Stimulated activated CD4-positive, alpha-beta T cell treated with anti-CD3 and anti-CD28 coated beads, Interleukin-12 subunit alpha, Interleukin-12 subunit beta, amount 100 ng/mL, for 4 hours (primary cell): Measurements from ENCODE around the gene PIP5K1C.

Source experiments
- DNase-seq: peaks from one replicate; pipeline ENCODE4 v3.0.0-alpha.2; 2020

Gene PIP5K1C

DNA sequence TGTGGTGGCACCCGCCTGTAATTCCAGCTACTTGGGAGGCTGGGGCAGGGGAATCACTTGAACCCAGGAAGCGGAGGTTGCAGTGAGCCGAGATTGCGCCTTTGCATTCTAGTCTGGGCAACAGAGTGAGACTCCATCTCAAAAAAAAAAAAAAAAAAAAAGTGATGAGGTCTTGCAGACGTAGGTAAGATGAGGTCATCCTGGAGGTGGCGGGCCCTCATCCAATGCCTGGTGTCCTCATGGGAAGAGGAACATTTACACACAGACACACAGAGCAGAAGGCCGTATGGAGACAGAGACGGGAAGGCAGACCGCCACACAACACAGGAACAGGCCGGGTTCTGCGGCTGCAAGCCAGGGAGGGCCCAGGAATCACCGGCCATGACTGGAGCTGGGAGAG is 78.0 kb downstream of the PIP5K1C start:
- no peak for DNase-seq

DNA sequence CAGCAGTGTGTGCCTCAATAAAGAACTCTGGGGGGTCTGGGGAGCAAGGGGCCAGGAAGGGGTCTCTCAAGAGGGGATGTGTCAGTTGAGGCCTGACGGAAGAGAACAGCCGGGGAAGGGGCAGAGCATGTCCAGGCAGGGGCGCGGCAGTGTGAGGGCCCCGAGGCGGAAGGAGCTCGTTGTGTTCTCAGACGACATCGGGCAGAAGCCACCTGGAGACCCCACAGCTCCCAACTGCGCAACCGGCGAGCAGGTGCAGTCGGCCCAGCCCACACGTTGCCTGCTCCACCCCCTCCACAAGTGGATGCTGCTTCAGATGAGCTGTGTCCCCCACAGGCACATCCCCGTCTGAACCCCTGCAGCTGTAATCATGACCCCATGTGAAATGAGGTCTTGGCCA is 78.6 kb downstream of the PIP5K1C start:
- no peak for DNase-seq

DNA sequence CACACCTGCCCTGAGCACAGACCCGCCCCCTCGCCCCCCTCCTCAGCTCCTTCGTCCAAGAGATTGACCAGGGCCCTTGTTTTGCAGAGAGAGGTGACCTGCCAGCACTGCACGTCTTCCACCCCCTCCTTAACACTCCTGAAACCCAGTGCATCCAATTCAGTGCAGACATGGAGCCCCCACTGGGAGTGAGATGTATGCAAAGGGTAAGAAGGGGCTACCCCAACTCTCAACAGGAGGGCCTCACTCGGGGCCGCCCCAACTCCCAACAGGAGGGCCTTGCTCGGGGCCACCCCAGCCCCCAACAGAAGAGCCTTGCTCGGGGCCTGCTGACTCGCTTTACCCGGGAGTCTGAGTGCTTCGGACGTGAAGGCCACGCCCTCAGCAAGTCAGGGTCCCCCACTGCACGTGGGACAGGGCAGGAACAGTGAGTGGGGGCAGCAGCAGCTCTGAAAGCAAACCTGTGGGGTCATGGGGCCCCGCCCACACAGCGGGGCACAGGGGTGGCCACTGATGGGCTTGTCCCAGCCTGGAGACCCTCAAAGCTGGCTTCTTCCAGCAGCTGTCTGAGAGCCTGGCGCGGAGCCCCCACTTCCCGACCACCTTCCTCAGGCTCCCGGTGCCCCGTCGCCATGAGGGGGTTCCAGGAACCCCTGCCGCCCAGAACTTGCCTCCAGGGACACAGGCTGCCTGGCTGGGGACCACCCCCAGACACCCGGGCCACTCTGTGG is 79.3 kb downstream of the PIP5K1C start:
- DNase-seq, result no peak

DNA sequence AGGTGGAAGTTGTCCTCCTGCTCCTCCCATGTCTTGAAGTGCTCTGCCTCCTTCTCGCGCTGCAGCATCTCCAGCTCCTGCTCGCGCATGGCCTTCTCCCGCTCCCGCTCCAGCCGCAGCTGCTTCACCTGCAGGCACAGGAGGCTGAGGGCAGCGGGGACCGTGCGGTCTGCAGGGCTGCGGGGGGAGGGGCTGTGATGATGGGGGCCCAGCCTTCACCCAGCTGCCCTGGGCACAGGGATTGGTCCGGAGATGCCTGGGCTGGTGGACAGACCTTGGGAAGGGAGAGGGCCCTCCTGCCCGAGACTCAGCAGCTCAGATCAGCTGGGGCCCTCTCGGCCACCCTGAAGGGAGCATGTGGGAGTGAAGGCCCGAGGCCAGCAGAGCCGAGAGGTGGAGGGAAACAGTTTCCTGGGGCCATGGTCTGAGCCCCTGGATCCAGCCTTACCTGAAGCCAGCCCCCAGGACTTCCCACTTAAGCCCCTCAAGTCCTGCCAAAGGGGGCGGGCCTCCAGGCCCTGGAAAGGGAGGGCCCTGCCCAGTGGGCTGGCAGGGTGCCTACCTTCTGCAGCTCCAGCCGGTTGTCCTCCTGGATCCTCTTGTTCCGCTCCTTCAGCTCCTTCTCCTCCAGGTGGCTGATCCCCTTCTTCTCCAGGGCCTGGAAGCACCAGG is 80.0 kb downstream of the PIP5K1C start:
- DNase-seq, result no peak

DNA sequence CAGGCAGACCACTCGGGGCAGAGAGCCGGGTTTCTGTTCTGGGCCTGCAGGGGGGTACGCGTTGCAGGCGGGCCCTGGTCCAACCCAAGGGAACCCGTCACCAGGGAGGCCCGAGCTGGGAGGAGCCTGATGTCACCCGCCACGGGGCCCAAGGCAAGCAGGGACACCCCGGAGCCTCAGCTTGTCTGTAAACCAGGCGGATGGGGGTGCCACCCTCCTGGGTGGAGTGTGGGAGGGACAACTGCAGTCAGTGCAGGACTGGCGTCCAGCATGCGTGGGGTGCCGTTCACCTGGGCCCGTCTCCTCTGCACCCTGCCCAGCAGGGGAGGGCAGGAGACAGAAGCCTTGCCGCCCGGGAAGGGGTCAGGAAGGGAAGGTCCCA is 80.6 kb downstream of the PIP5K1C start:
- no peak for DNase-seq

DNA sequence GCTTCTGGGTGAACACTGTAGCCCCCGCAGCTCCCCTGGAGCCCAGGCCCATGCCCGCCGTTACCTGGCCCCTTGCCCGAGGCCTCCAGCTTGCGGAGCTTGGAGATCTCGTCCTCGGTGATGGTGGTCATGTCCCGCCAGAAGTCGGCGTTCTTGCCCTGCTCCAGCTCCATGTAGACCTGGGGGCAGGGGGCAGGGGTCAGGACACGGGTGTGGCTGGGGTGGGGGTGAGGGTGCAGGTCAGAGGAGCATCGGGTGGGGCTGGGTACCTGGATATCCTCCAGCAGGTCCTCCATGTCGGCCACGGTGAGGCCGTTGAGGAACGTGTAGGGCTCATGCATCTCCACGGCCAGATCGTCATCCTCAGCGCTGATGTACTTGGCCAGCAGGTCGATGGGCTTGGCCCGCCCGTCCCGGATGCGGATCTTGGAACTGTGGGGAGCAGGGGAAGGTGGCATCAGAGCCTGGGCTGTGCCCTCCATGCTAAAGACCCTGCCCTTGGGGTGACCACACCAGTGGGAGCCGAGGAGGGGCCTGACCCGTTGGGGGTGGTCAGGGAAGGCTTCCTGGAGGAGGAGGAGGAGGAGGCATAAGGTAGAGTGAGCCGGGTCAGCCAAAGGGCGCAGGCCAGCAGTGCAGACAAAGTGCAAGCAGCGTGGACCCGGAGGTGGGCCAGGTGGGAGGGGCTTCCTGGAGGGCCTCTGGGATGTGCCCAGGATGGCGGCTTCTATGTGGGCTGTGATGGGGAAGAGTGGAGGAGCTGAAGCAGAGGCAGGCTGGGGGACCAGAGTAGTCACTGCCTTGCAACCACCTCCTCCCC is 81.2 kb downstream of the PIP5K1C start:
- DNase-seq, result no peak

DNA sequence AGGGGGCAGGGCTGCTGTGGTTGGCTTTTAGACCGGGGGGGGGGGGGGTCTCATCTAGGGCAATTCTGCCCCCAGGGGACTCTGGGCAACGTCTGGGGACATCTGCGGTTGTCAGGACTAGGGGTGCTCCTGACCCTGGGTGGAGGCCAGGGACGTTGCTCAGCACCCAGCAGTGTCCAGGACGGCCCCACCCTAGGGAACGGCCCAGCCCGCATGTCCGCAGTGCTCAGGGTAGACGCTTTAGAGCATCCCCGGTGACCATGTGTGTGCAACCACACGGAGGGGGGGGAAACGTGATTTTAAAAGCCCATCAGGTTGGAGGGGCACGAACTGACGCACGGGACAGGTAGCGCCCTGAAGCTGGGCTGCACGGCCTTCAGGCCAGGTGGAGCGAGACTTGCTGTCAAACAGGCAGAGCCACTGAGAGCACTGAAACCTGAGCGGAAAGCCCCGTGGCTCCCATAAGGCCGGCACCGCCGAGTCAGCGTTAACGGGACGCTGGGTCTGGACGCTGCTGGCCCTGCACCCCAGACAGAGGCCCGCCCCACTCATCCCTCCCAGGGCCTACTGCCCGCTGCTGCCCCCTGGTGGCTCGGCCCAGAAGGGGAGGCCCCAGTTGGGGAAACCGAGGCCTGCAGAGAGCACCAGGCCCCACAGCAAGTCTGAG is 82.0 kb downstream of the PIP5K1C start:
- peak; percentile 57 for DNase-seq

DNA sequence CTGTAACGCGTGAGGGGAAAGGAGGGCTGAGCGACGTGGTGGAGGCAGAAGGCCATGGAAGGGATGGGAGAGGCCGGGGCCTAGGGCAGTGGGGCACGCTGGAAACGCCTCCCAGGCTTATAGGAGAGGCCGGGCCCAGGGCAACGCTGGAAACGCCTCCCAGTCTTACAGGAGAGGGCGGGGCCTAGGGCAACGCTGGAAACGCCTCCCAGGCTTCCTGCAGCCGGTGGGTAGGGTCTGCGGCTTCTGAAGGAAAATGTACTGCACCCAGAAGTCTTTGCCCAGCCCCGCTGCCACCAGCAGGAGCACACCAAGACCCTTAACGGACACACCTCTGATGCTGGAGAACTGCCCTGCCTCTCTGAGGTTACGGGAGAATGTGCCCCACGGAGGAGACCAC is 82.8 kb downstream of the PIP5K1C start:
- no peak for DNase-seq

DNA sequence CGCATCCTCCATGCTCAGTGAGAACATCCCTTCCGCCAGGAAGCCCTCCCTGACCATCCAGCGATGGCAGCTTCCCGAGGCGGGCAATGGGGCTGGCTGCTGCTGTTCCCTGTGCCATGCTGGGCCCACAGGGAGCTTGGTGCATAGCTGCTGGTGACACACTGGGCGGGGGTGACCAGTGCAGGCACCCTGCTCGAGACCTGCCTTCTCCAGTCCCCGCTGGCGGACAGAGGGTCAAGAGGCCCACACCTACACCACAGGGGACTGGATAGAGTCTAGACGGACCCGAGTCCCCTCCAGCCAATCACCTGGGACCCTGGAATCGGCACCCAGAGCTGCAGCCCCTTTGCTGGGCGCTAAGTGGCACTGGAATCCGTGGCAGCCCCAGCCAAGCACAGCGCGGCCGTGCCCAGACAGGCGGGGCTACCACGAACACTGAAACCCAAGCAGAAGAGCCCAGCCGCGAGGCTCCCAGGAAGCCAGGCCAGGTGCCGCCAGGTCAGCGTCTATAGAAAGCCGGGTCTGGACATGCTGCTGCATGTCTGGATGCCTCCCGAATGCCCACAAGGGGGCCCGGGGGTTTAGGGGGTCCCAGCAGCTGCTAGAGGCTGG is 84.6 kb downstream of the PIP5K1C start:
- DNase-seq, result no peak

DNA sequence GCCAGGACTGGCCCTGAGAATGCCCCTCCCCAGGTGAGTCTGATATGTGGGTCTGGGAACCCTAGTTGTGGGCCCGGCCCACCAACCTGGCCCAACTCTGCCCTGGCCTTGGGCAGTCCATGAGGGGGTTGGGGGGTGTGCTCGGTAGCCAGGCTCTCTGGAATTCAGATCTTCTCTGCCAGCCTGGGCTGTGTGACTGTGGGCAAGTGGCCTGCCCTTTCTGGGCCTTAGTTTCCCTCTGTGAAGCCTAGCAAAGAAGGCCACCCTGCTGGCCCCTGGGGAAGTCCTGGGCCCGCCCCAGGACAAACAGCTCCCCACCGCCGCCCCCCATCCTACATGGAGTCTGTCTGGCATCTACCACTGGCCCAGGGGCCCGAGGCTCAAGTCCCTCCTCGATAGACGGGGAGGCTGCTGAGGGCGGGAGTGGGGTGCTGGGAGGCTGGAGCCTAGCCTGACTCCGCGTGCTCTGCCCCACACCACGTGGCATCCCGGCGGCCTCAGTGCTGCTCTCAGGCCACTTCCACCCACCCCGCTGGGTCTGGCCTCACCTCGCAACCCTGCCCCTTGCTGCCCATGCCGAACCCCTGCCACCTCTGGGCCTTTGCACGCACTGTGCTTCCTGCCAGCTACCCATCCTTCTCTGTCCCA is 85.3 kb downstream of the PIP5K1C start:
- no peak for DNase-seq

DNA sequence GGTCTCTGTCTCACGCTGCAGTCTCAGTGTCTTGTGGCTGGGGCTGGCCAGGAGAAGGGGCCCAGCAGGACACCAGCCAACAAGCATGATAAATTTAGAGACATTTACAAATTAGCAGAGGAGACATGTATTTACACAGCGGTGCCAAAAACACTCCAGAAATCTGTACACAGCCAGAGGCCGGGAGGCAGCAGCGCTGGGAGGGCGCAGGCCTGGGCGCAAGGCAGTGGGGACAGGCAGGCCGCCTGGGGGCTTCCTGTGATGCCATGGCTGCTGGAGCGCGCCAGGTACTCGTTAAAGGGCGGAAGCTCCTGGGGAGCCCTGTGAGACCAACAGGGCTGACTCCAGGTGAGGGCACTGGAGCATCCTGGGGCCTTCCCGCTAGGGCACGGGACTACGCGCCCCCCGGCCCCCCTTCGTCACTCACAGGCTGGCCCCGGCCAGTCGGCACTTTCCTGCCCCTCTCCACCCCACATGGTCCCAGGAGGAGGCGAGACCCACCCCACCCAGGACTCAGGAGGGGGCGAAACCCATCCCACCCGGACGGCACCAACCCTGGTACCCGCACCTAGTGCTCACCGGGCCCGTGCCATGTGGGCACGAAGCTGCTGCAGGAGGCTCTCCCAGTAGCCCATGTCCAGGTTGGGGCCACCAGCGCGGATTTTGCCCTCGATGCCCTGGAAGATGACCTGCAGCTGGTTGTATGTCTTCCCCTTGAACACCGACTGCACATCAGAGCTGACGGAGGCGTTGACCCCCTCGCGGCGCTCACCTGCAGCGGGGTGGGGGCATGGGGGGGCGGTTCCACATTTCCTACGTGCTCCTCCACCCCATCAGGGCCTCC is 86.2 kb downstream of the PIP5K1C start:
- no peak for DNase-seq

DNA sequence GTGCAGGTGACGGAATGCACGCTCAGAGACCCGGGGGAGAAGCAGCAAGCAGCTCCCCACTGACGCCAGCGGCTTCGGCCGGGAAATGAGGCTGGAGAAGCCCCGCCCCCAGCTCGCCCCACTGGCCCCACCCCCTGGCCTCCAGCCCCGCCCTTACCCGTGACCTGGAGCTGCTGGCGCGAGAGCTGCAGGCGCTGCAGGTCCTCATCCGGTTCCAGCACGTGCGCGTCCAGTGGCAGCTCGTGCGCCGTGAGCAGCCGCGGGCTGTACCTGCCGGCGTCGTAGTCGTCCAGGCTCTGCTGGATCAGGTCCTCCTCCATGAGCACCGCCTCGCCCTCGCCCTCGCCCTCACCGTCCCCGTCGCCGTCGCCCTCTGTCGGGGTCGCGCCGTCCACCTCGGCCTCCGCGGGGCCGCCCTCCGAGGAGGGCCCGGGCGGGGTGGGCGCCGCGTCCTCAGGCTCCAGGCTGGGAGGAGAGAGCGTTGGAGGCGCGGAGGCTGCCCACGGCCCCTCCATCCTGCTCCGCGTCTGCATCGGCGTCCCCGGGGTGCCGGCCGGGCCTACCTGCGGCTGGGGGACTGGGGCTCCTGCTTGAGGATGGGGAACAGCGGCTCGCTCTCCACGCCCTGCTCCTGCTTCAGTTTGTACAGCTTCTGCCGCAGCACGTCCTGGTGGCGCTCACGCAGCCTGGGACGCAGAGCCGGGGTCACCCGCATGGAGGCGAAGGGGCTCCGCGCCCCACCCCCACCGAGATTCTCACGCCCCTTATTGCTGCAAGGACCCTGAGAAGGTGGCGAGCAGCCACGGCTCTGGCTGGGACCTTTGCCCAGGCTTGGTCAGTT is 87.1 kb downstream of the PIP5K1C start:
- DNase-seq, result no peak

DNA sequence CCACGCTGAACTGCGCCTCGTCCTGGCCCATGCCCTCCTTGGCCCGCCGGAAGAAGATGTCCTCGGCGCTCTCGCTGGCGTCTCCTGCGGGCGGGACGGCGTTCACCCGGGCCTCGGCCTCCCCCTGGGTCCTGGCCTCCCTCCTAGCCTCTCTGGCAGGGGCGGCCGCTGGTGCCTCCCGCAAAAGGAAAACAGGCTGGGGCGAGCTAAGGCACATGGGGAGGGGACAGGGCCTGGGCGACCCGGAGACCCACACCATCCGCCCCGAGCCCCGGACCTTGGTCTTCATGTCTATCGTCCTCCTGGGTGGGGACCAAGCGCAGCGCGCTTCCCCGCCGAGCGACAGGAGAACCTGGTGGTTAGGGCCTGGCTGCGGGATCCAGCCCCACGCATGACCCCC is 87.9 kb downstream of the PIP5K1C start:
- no peak for DNase-seq

DNA sequence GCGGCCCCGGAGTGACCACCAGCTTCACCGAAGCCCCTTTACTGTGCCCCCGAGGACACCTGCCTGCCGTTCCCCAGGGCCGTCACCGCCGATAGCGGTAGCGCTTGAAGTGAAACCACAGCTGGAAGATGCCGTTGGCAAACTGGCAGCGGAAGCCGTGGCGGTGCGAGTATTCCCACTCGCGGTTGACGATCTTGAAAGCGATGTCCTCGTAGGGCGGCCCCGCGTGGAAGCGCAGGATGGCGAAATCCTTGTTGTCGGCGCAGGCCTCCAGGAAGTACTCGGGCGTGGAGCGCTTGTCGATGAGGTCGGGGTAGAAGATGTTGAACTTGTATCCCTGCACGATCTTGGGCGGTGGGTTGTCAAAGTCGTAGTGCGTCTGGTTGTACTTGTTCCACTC is 88.4 kb downstream of the PIP5K1C start:
- DNase-seq, result no peak

DNA sequence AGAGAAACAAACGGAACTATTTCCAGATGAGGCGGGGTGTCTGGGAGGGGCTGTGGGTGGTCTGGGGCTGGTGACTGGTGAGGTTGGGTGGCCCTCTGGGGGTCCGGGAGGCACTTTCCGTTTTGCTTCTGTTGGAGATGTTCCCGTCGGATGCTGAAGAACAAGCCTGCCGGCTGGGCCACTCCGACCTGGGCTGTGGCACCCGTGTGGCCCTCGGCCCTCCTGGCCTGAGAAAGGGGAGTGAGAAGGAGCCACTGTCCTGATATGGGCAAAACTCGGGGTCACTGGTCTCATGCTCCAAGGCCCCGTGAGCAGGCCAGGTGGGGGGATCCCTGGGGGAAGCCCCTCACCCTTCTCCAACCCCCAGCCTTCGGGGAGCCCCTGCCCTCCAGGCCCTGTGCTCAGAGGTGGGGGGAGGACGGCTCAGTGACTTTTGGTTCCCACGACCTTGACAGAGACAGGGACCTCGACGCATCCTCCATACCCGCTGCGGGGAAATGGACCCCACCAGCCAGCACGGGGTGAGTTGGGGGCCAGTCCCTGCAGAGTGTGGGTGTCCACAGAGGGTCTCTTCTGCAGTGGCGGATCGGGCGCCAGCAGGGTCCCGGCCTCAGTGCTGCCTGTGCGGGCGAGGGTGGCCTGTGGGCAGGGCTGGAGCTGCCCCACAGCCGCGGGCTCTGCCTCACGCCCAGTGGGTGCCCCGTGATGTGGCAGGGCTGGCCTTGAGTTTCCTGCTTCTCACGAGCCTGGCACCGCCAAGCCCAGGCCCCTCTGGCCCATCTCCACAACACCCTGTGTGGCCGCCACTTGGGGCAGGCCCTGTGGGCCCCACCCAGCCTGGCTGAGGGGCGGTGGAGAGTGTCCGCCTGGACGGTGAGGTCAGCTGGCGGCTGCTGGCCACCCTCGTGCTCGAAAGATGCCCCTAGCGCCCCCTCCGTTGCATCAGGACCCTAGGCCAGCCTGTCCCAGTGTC is 89.2 kb downstream of the PIP5K1C start:
- DNase-seq, result no peak

DNA sequence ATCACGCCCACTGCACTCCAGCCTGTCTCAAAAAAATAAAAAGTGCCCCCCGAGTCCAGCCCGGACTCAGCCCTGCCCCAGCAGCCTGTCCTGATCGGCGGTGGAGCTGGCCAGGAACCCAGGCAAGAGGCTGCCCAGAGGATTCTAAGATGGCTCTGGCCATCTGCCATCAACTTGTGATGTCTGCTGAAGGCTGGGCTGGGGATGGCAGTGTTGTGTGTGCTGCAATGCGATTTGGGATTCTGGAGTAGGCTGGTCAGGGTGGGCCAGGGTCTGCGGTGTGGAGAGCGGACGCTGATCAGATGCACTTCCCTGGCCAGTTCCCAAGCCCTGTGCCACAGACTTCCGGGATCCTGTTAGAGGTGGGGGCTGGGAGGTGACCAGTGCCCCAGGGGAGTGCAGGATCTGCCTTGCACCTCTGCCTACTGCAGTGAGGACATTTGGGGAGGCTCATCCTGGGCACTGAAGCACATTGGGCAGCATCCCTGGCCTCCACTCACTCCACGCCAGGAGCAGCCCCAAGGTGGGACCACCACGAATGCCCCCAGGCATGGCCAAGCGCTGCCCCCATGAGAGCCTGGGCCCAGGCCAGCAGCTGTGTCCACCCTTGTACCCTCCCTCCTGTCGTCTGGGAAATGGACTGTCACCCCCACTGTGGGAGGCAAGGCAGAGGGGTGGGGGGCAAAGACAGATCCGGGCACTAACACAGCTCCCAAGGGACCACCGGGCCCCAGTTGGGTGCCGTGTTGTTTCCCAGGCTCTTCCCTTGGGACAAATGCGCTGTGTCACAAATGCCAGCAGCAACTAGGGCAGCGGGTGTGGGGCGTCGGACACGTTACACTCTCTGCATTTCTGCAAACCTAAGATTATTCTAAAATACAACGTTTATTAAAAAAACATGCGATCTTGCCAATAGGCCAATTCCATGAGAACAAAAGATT is 90.2 kb downstream of the PIP5K1C start:
- no peak for DNase-seq

DNA sequence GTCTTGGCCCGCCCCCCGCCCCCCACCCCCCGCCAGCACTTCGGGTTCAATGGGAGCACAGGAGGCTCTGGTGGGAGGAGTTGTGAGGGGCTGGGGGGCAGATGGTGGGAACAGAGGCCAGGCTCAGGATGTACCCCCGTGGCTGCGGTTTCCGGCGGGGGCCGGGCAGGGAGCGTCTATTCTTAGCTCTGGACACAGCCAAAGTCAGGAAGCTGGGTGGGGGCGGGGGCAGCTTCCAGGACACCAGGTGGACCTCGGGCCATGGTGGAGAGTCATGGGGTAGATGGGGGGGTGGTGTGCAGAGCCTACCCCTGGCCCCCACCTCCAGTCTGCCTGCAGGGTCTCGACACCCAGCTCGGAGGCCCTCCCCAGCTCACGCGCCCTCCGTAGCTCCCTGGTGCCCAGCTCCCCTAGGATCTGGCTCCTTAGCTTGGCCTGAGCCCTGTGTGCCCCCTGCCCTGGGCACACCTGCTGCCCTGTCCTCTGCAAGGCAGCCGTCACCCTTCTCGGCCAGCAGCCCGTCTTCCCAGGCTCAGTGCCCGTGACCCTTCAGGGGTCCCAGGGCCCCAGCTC is 91.4 kb downstream of the PIP5K1C start:
- DNase-seq, result no peak
